Airway epithelial cell (primary cell): ENCODE results near the gene TRIM50. TPM values are rescaled to one million over a fixed set of nuclear protein-coding genes. Genes with fewer than 3 reads are reported as not detected.

Experiments
- total RNA-seq: library from RNA; depleted of rRNA; stranded (reverse); fragments of >200 nt; gene quantifications from 2 replicates; pipeline ENCODE4 v1.2.3, GENCODE V29; 2015

Gene TRIM50
- total RNA-seq = not detected in 2 replicates

DNA sequence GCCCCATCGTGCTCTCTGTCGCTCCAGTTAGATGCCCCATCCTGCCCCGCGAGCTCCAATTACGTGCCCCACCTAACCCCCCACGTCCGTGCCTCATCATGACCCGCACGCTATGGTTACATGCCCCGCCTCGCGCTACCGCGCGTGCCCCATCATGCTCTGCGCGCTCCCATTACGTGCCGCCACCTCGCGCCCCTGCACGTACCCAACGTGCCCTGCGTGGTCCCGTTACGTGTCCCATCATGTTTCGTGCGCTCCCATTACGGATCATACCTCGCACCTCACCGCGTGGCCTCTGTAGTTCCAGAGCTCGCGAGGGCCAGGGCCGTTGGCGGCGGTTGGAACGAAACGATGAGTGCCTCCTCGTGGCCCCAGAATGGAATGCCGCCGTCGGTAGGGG, at the start of gene TRIM50, which contains the start of gene FKBP6:
Gene TRIM50, minus strand, starts transcription at position 161 of the 400 bp plus-strand sequence. CDS start 3,295 bp downstream, outside the sequence.
Gene FKBP6, plus strand, starts transcription at position 240 of the 400 bp plus-strand sequence. CDS start 268 bp downstream, outside the sequence.

DNA sequence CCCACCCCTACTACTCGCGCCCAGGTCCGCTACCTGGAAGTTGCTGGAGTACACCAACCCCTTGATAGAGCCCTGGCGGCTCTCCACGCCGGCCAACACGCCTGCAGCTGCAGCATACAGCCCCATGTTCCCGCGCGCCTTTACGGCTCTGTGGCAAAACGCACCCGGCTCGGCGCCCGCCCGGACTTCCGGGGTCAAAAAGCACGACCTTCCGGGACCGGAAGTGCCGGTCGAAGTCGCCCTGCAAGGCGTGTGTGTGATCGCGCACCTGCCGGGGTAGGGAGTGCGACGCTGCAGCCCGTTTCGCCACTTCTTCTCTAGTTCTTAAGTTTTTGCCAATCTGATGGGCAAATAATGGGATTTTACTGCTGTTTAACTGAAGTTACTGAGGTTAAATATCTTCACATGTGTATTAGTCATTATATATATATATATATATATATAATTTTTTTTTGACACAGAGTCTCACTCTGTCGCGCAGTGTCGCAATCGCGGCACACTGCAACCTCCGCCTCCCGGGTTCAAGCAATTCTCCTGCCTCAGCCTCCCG, 19.1 kb downstream of the TRIM50 start, which contains the start of gene NSUN5:
Gene NSUN5, minus strand, starts transcription at position 162 of the 550 bp plus-strand sequence. Its CDS starts 36 bp downstream, at position 126.

Other genes with a start within 250 kb of the TRIM50 start
- gene SPDYE9, start 242.0 kb downstream of the TRIM50 start, total RNA-seq = not detected in 2 replicates
- gene NSUN5, start 19.3 kb downstream of the TRIM50 start, total RNA-seq = 31.1 and 38.2 TPM in 2 replicates
- gene FKBP6, start 79 bp upstream of the TRIM50 start, total RNA-seq = not detected in 2 replicates
- gene FZD9, start 105.7 kb upstream of the TRIM50 start, total RNA-seq = 0.84 and 0.99 TPM in 2 replicates
- 32.7 and 34.7 TPM in 2 replicates for gene BAZ1B, start 194.2 kb upstream of the TRIM50 start, total RNA-seq
- gene BCL7B, start 229.6 kb upstream of the TRIM50 start, total RNA-seq = 38.9 and 43.7 TPM in 2 replicates